ENCODE results near the gene CRHR1. TPM values are rescaled to one million over a fixed set of nuclear protein-coding genes. Genes with fewer than 3 reads are reported as not detected.

The CRHR1 gene
- total and polyA plus RNA-seq, 10 of the 15 experiments (the other 5 are each of a cell fraction or from before 2014, with no cell fraction given): 0.08 TPM; not detected in 9

DNA sequence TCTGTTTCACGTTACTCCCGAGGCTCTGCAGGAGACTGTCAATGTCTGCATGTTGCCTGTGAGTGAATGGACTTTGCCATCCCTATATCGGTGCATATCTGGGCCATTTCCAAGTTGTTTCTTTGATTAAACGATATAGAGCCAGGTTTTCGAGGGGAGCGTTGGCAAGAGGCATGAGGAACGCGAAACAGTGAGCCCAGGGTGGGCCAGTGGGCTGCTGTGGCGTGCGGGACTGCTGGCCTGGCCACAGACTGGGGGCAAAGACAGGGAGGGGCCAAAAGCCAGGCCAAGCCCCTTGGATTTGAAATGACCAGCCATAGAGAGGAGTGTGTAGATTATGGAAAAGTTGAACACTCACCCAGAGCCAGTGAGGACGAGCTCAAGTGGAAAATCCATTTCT lies 3.5 kb downstream of the CRHR1 start:
- Histone ChIP-seq H3K4me2 (ENCODE audit: control insufficient read depth, insufficient read depth) (no peak overlapping the region), H4K20me1 (ENCODE audit: control insufficient read depth, insufficient read depth) (no peaks in the 10 kb centered on the region), H3K4me1 (ENCODE audit: control insufficient read depth, insufficient read depth, low read length) (no peaks in the 10 kb centered on the region), H3K36me3 (ENCODE audit: control insufficient read depth in 2 of 2, insufficient read depth in 2 of 2, low read length in 1 of 2) (no peaks in the 10 kb centered on the region), H3K27me3 (replicated peaks in 1 of 2; ENCODE audit: control insufficient read depth in 2 of 2, insufficient read depth in 2 of 2, low read length in 1 of 2) (peaks cover 13 to 18% of the 10 kb centered on the region in 2 experiments), H3K79me2 (ENCODE audit: control insufficient read depth, insufficient read depth, low read length) (no peaks in the 10 kb centered on the region), H3K9ac (ENCODE audit: control insufficient read depth, insufficient read depth, low read length) (no peak overlapping the region), H2AFZ (ENCODE audit: control insufficient read depth, low read depth, low read length) (no peak overlapping the region), H3K27ac (ENCODE audit: control insufficient read depth, insufficient read depth) (no peak overlapping the region), H3K9me3 (replicated peaks; ENCODE audit: control insufficient read depth, insufficient read depth, low read length) (no peaks in the 10 kb centered on the region), H3K4me3 (no peak overlapping the region)
- intact Hi-C loops (cut with micrococcal nuclease; ENCODE audit: unreplicated experiment): no loop called here
- ATAC-seq (no peak), FAIRE-seq (no peak), DNase-seq (ENCODE audit: low read depth, low spot score) (no peak)
- RAD21 ChIA-PET (ENCODE audit: unreplicated experiment): no interaction called here
- SMC1A ChIA-PET (ENCODE audit: uncharacterized antibody, unreplicated experiment): no interaction called here
- TF ChIP-seq POLR2AphosphoS5 (IDR thresholded peaks at IDR 0.05; ENCODE audit: low read length) (no peak), MAX (IDR thresholded peaks at IDR 0.05; ENCODE audit: low read depth, low read length) (no peak), ASH2L (IDR thresholded peaks at IDR 0.05; ENCODE audit: borderline replicate concordance, low read depth) (no peak), CBX3 (IDR thresholded peaks at IDR 0.05; ENCODE audit: borderline replicate concordance, low read depth) (no peak), MYB (IDR thresholded peaks at IDR 0.05; ENCODE audit: borderline replicate concordance, low read depth, low read length) (no peak), SKIL (IDR thresholded peaks at IDR 0.05; ENCODE audit: low read depth, poor library complexity, severe bottlenecking) (no peak), USF1 (IDR thresholded peaks at IDR 0.05; ENCODE audit: borderline replicate concordance, extremely low read length, insufficient read depth, low read depth, low read length) (no peak), ZBED1 (IDR thresholded peaks at IDR 0.05; ENCODE audit: borderline replicate concordance) (no peak), NFIC (IDR thresholded peaks at IDR 0.05; ENCODE audit: low read depth, low read length) (no peak)
- TF ChIP-seq, protein P1, sequence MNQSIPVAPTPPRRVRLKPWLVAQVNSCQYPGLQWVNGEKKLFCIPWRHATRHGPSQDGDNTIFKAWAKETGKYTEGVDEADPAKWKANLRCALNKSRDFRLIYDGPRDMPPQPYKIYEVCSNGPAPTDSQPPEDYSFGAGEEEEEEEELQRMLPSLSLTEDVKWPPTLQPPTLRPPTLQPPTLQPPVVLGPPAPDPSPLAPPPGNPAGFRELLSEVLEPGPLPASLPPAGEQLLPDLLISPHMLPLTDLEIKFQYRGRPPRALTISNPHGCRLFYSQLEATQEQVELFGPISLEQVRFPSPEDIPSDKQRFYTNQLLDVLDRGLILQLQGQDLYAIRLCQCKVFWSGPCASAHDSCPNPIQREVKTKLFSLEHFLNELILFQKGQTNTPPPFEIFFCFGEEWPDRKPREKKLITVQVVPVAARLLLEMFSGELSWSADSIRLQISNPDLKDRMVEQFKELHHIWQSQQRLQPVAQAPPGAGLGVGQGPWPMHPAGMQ (IDR thresholded peaks at IDR 0.05; ENCODE audit: borderline replicate concordance): no peak
- TF ChIP-seq, protein P2, sequence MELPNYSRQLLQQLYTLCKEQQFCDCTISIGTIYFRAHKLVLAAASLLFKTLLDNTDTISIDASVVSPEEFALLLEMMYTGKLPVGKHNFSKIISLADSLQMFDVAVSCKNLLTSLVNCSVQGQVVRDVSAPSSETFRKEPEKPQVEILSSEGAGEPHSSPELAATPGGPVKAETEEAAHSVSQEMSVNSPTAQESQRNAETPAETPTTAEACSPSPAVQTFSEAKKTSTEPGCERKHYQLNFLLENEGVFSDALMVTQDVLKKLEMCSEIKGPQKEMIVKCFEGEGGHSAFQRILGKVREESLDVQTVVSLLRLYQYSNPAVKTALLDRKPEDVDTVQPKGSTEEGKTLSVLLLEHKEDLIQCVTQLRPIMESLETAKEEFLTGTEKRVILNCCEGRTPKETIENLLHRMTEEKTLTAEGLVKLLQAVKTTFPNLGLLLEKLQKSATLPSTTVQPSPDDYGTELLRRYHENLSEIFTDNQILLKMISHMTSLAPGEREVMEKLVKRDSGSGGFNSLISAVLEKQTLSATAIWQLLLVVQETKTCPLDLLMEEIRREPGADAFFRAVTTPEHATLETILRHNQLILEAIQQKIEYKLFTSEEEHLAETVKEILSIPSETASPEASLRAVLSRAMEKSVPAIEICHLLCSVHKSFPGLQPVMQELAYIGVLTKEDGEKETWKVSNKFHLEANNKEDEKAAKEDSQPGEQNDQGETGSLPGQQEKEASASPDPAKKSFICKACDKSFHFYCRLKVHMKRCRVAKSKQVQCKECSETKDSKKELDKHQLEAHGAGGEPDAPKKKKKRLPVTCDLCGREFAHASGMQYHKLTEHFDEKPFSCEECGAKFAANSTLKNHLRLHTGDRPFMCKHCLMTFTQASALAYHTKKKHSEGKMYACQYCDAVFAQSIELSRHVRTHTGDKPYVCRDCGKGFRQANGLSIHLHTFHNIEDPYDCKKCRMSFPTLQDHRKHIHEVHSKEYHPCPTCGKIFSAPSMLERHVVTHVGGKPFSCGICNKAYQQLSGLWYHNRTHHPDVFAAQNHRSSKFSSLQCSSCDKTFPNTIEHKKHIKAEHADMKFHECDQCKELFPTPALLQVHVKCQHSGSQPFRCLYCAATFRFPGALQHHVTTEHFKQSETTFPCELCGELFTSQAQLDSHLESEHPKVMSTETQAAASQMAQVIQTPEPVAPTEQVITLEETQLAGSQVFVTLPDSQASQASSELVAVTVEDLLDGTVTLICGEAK (IDR thresholded peaks at IDR 0.05; ENCODE audit: borderline replicate concordance): no peak
- BruUV-seq (replicated peaks): no TSS peak
- CTCF ChIA-PET: interaction anchor here (0.7 kb wide), 1 partner anchor 161 kb away, joined by 3 read pairs; no protein-coding TSS in a partner anchor
- in situ Hi-C loops (cut with MboI): no loop called here
- POLR2A ChIA-PET: no interaction called here
- WGBS (ENCODE audit: insufficient coverage, insufficient replicate concordance, low lambda C conversion rate, missing lambda C conversion rate): 31% methylated on average over 11 of the region's 11 CpGs

All from GM12878 (cell line).